Head of caudate nucleus (tissue), 42 donors: ENCODE data around the gene RALGPS2.

Source experiments
- DNase-seq, 42 donors: peaks; one replicate each; pipeline versions ENCODE4 v3.0.0 to v3.0.0-alpha.2; 2020 to 2021; ENCODE audit warnings: mixed read lengths in 7 of 42
- intact Hi-C: fragments of 100-400 bp; cut with DNase I; formaldehyde crosslinking; loops from one replicate; pipeline ENCODE4 v1.15.0; 2022

The RALGPS2 gene

DNA sequence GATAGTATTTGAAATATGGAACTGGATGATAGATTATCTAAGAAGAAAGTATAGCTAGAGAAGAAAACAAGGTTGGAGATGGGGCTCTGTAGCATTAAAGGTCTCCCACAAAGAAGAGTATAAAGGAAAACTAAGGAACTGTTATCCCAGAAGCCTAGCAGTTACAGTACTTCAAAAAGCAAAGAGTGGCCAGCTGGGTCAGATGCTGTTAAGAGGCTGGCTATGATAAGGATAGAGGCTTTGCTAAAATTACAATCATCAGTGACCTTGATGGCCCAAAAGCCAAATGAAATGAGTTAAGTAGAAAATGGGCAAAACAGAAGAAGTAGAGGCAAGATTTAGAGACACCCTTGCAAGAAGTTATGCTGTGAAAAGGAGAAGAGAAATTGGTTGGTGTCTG is 170.9 kb downstream of the RALGPS2 start:
- no peak for DNase-seq
- intact Hi-C loops, result no loop called here

- intact Hi-C loops, result no loop called here
- no peak for DNase-seq
These were observed 173.4 kb downstream of the RALGPS2 start for GRCh38 chr1:178898401-178898800.

DNA sequence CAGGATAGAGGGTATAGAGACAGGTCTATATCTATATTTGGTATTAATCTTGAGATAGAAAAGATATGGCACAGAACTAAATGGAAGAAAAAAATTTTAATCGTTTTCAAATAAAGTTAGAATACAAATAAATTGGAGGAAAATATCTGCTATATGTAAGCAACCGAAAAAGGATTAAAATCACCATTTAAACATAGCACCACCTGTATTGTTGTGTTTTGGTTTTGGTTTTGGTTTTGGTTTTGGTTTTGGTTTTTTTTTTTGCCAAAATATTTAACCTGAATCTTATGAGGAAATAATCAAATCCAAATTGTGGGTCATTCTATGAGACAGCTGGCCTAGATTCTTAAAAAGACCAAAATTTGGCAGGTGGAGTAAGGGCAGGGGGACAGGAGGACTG is 174.4 kb downstream of the RALGPS2 start:
- intact Hi-C loops, result no loop called here
- DNase-seq, result no peak

- intact Hi-C loops, result no loop called here
- no peak for DNase-seq
These were observed 176.6 kb downstream of the RALGPS2 start for GRCh38 chr1:178901482-178902125.

DNA sequence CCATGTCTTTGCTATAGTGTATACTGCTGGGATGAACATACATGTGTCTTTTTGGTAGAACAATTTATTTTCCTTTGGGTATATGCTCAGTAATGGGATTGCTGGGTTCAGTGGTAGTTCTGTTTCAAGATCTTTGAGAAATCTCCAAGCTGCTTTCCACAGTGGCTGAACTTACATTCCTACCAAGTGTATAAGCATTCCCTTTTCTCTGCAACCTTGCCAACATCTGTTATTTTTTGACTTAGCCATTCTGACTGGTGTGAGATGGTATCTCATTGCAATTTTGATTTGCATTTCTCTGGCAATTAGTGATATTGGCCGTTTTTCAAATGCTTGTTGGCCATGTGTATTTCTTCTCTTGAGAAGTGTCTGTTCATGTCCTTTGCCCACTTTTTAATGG is 183.3 kb downstream of the RALGPS2 start:
- no peak for DNase-seq
- intact Hi-C loops, result no loop called here

DNA sequence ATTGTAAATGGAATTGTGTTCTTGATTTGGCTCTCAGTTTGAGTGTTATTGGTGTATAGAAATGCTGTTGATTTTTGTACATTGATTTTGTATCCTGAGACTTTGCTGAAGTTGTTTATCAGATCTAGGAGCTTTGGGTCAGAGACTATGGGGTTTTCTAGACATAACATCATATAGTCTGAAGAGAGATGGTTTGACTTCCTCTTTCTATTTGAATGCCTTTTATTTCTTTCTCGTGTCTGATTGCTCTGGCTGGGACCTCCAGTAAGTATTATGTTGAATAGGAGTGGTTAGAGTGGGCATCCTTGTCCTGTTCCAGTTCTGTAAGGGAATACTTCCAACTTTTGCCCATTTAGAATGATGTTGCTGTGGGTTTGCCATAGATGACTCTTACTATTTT is 185.0 kb downstream of the RALGPS2 start:
- intact Hi-C loops, result no loop called here
- no peak for DNase-seq

GRCh38 chr1:178912597-178912996 is 187.6 kb downstream of the RALGPS2 start:
- DNase-seq, result no peak
- intact Hi-C loops, result no loop called here

- intact Hi-C loops, result no loop called here
- DNase-seq, result no peak
These were observed 191.6 kb downstream of the RALGPS2 start for GRCh38 chr1:178916448-178917174.

GRCh38 chr1:178918308-178918707 is 193.3 kb downstream of the RALGPS2 start:
- no peak for DNase-seq
- intact Hi-C loops, result no loop called here

DNA sequence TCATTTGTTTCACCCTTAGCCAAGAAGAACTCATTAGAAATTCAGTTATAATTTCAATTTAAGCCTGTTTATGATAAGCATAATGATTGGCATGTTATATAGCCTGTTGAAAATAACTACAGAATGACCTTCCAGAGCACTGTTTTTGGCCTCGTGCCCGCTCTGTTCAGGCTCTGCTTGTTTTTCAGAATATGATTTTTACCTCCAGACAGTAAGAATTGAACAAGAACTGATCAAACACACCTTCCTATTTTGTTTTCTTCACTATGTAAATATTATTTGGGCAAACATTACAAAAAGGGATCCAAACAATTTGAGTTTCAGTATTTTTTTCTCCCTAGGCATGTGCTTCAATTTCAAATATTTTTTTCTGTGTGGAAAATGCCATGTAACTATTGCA is 193.9 kb downstream of the RALGPS2 start:
- intact Hi-C loops, result no loop called here
- DNase-seq, result no peak

DNA sequence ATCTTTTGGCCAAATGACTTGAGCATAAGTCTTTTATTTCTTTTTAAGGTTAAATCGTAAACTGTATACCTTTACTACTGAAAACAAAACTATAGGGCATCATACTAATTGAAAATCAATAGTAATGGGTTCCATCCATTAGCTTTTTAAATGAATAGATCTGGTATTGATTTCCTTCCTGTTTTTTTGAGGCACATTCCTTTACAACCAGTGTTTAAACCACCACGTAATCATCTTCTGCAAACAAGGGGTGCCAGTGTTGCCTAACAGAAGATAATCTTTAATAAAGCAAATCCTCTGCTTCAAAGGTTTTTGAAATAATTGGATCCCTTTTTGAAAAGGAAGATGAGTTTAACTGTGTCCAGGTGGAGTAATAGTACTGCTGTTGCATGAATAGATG is 194.5 kb downstream of the RALGPS2 start:
- intact Hi-C loops, result no loop called here
- DNase-seq, result no peak

DNA sequence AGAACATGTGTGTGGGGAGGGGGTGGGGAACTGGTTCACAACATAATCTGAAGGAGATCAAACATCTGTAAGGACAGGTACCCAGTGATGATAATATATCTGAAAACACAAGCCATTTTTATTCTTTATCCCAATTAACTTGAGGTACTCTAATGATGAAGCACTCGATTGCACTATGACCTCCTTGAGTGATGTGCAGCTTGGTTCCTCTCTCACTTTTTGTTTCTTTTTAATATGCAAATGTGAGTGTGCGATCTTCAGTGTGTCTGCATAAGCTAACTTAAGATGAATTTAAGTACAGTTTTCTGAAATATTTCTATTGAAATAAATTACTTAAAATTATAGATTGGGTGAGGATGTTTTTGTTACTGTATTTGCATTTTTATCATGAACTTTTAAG is 196.5 kb downstream of the RALGPS2 start:
- intact Hi-C loops, result no loop called here
- DNase-seq, result no peak

- intact Hi-C loops, result no loop called here
- DNase-seq, result no peak
These were observed 198.5 kb downstream of the RALGPS2 start for GRCh38 chr1:178923512-178923911.

- no peak for DNase-seq
- intact Hi-C loops, result no loop called here
These were observed 201.0 kb downstream of the RALGPS2 start for GRCh38 chr1:178926046-178926445.

GRCh38 chr1:178927003-178927402 is 202.0 kb downstream of the RALGPS2 start:
- intact Hi-C loops, result no loop called here
- no peak for DNase-seq

GRCh38 chr1:178928041-178928440 is 203.0 kb downstream of the RALGPS2 start:
- intact Hi-C loops, result no loop called here
- DNase-seq, result no peak

DNA sequence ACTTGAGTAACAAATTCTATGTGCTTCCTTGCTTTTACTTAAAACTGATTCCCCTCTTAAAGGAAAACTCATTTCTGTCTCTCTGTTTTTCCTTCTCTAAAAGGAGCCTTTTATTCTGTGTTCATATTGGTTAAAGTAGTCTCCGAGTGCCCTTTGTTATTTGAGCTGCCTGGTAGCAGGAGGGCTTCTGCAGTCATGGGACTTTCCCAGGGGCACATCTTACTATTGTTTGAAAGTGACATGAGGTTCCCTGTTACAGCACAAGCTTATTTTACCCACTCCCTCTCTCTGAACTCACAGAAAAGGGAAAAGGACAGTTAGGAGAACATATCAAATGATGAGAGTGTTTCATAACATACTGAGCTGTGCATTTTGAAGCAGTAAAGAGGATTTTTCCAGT is 203.9 kb downstream of the RALGPS2 start:
- intact Hi-C loops, result no loop called here
- DNase-seq, result no peak

GRCh38 chr1:178931858-178932551 is 207.0 kb downstream of the RALGPS2 start:
- intact Hi-C loops, result no loop called here
- DNase-seq, result peak in 15 of 42 donors; percentile 19 to 66 (median 37)

DNA sequence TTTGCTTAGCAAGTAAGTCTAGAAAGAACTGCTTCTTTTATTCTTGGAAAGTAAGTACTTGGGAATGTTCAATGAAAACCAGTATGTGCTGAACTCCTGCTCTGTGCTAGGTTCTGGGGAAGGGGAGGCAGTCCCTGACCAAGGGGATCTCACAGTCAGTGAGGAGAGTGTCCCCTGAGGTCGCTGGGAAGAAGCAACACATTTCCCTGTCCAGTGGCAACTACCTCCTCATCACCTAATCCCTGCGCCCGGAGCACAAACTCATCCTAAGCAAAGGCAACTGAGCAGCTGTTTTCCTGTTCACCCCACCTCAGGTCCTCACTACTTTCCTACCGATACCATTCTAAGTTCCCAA is 207.5 kb downstream of the RALGPS2 start:
- intact Hi-C loops, result no loop called here
- DNase-seq, result no peak

- no peak for DNase-seq
- intact Hi-C loops, result no loop called here
These were observed 208.1 kb downstream of the RALGPS2 start for GRCh38 chr1:178933105-178933561.
